ENCODE results near the gene OTOGL.

DNA sequence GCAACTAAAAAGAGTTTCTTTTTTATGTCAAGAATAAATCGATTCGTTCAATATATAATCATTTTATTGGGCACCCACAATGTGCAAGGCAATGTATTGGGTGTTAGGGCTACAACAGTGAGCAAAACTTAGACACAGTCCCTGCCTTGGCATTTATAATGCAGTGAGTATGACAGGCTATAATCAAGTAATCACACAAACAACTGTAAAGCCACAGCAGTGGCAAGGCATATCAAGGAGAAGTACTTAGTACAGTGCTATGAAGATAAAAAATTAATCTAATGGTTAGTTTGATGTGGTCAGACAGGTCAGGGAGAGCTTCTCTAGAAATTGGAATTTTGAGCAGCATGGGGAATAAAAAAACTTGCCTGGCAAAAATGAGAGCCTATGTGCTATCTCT is 39.5 kb upstream of the OTOGL start:
- TF ChIP-seq, protein P1, sequence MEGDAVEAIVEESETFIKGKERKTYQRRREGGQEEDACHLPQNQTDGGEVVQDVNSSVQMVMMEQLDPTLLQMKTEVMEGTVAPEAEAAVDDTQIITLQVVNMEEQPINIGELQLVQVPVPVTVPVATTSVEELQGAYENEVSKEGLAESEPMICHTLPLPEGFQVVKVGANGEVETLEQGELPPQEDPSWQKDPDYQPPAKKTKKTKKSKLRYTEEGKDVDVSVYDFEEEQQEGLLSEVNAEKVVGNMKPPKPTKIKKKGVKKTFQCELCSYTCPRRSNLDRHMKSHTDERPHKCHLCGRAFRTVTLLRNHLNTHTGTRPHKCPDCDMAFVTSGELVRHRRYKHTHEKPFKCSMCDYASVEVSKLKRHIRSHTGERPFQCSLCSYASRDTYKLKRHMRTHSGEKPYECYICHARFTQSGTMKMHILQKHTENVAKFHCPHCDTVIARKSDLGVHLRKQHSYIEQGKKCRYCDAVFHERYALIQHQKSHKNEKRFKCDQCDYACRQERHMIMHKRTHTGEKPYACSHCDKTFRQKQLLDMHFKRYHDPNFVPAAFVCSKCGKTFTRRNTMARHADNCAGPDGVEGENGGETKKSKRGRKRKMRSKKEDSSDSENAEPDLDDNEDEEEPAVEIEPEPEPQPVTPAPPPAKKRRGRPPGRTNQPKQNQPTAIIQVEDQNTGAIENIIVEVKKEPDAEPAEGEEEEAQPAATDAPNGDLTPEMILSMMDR (IDR thresholded peaks at IDR 0.05): no peak
- TF ChIP-seq POLR2A (IDR thresholded peaks at IDR 0.05) (no peak), EP300 (IDR thresholded peaks at IDR 0.05) (no peak)

All from tibial nerve (tissue), 4 donors.